Mucosa of descending colon (tissue), 3 donors: ENCODE data around the gene PRDM16. TPM values are rescaled to one million over a fixed set of nuclear protein-coding genes. Genes with fewer than 3 reads are reported as not detected.
A peak's percentile ranks its signal among the peaks of the same experiment; 100 is the strongest.

Experiments
- ATAC-seq: fragments of 200-7000 bp; cut with Tn5 transposase; one replicate; pipeline ENCODE4 v1.9.1; 2020; ENCODE audit warnings: mild to moderate bottlenecking, moderate library complexity
- DNase-seq, 3 donors: peaks; one replicate each; pipeline ENCODE4 v3.0.0-alpha.2; 2020
- H3K36me3 ChIP-seq: fragments of 200-600 bp; one replicate; pipeline ENCODE4 v1.8.0; 2021; ENCODE audit warnings: low read depth, mild to moderate bottlenecking
- H3K4me1 ChIP-seq: fragments of 200-600 bp; one replicate; pipeline ENCODE4 v1.8.0; 2021; ENCODE audit warnings: low read depth, mild to moderate bottlenecking
- H3K4me3 ChIP-seq: fragments of 200-600 bp; one replicate; pipeline ENCODE4 v1.8.0; 2021; ENCODE audit warnings: mild to moderate bottlenecking
- H3K9me3 ChIP-seq: fragments of 200-600 bp; one replicate; pipeline ENCODE4 v1.8.0; 2021; ENCODE audit warnings: mild to moderate bottlenecking
- intact Hi-C, 2 donors: fragments of 100-400 bp; cut with DNase I in 1 of 2; cut with micrococcal nuclease in 1 of 2; formaldehyde crosslinking; loops; one replicate each; pipeline versions ENCODE4 v1.11.0 to v1.11.1; 2022; cut with DNase I, micrococcal nuclease
- total RNA-seq, 3 donors: library from RNA; stranded (reverse); fragmentation: NEBNext Ultra II Directional in 2 of 3; extraction: Animal tissue kit (Norgen Biotek cat#: 25700) in 2 of 3; gene quantifications; one replicate each; pipeline versions ENCODE4 v1.2.1 to v1.2.4, GENCODE V29; 2021 to 2023
- TF ChIP-seq, protein P1 (sequence below): fragments of 200-600 bp; IDR thresholded peaks from one replicate; pipeline ENCODE4 v1.8.0; 2022; ENCODE audit warnings: antibody characterized with exemption, mild to moderate bottlenecking
- donor health status: DM: no; HTN: no; CAD: no; lungs with moderate emphysema.
- donor health status: DM: no; HTN: no; CAD: no.
- donor health status: DM: no; HTN: yes; CAD: no.

The PRDM16 gene
- total RNA-seq, 3 donors from 2014 or later, result 1.6 to 2.5 (median 2.4) TPM

DNA sequence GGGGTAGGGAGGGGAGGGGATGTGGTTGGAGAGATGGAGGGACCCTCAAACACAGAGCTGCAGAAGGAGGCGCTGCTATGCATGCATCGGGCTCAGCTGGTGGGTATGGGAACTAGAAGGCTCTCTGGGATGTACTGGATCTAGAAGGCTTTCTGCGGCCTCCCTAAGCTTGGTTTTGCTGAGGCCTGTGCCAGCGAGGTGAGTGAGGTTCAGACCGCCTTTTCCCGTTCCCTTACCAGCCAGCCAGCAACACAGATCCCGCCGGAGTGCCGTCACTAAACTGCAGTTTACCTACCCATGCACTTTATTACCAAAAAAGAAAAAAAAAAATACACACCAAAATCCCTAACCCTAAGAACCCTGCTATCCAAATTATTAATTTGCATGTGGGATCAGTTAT is 180.2 kb downstream of the PRDM16 start:
- no peak overlapping the region for H3K4me3 ChIP-seq
- no peaks in the 10 kb centered on the region for H3K36me3 ChIP-seq
- ATAC-seq (no peak), DNase-seq (no peak)
- H3K4me1 ChIP-seq, result peaks cover 2% of the 10 kb centered on the region
- intact Hi-C loops, result no loop called here
- H3K9me3 ChIP-seq, result no peaks in the 10 kb centered on the region
- TF ChIP-seq, protein P1, sequence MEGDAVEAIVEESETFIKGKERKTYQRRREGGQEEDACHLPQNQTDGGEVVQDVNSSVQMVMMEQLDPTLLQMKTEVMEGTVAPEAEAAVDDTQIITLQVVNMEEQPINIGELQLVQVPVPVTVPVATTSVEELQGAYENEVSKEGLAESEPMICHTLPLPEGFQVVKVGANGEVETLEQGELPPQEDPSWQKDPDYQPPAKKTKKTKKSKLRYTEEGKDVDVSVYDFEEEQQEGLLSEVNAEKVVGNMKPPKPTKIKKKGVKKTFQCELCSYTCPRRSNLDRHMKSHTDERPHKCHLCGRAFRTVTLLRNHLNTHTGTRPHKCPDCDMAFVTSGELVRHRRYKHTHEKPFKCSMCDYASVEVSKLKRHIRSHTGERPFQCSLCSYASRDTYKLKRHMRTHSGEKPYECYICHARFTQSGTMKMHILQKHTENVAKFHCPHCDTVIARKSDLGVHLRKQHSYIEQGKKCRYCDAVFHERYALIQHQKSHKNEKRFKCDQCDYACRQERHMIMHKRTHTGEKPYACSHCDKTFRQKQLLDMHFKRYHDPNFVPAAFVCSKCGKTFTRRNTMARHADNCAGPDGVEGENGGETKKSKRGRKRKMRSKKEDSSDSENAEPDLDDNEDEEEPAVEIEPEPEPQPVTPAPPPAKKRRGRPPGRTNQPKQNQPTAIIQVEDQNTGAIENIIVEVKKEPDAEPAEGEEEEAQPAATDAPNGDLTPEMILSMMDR, result no peak

- intact Hi-C loops, result no loop called here
- Histone ChIP-seq H3K4me1 (peaks cover 2% of the 10 kb centered on the region), H3K4me3 (no peak overlapping the region), H3K9me3 (no peaks in the 10 kb centered on the region), H3K36me3 (no peaks in the 10 kb centered on the region)
- TF ChIP-seq, protein P1, result no peak
- ATAC-seq (peak; percentile 64), DNase-seq (peak in 2 of 3 donors; percentile 8 to 40)
Observed at GRCh38 chr1:3249631-3250501, 180.9 kb downstream of the PRDM16 start.

DNA sequence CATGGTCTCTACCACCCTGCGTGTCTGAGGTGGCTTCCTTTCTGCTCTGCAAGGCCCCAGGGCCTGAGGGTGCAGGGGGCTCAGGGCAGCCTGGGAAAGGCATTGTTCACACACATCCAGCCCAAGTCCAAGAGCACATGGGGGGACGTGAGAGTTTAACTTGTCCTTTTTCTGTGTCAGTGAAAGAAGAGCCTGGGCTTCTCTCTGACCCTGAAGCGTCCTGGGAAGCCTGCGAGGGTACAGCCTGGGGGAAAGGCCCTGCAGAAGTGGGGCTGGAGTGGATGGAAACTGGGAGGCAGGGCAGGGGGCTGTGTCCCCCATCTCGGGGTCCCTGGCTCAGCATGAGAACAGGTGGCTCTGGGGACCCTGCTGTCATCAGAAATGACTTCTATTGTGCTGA is 181.6 kb downstream of the PRDM16 start:
- H3K4me1 ChIP-seq, result peaks cover 2% of the 10 kb centered on the region
- TF ChIP-seq, protein P1, result no peak
- DNase-seq, result no peak
- intact Hi-C loops, result no loop called here
- no peak overlapping the region for H3K4me3 ChIP-seq
- H3K9me3 ChIP-seq, result no peaks in the 10 kb centered on the region
- ATAC-seq, result peak; percentile 42
- H3K36me3 ChIP-seq, result no peaks in the 10 kb centered on the region

GRCh38 chr1:3251099-3251806 is 182.2 kb downstream of the PRDM16 start:
- H3K36me3 ChIP-seq, result no peaks in the 10 kb centered on the region
- peaks cover 2% of the 10 kb centered on the region for H3K4me1 ChIP-seq
- no peak overlapping the region for H3K4me3 ChIP-seq
- H3K9me3 ChIP-seq, result no peaks in the 10 kb centered on the region
- peak; percentile 51 for ATAC-seq
- intact Hi-C loops, result no loop called here
- TF ChIP-seq, protein P1, result no peak
- no peak for DNase-seq

- Histone ChIP-seq H3K4me1 (peaks cover 2% of the 10 kb centered on the region), H3K36me3 (no peaks in the 10 kb centered on the region), H3K4me3 (no peak overlapping the region), H3K9me3 (no peaks in the 10 kb centered on the region)
- TF ChIP-seq, protein P1, result no peak
- ATAC-seq (peak; percentile 8), DNase-seq (no peak)
- intact Hi-C loops, result no loop called here
Observed at GRCh38 chr1:3251807-3252428, 182.9 kb downstream of the PRDM16 start.
